Neuronal stem cell (in vitro differentiated cells): Measurements from ENCODE around the gene NLRP3.

ENCODE experiments used
- DNase-seq: peaks from one replicate; pipeline ENCODE4 v3.0.0-alpha.2; 2013; ENCODE audit warnings: low spot score
- H2AFZ ChIP-seq: one replicate; pipeline ENCODE4 v1.6.1; 2013; ENCODE audit warnings: mild to moderate bottlenecking, low read length, inconsistent platforms
- H2AK5ac ChIP-seq: 2 replicates; pipeline ENCODE4 v1.6.1; 2013; ENCODE audit warnings: low read depth, mild to moderate bottlenecking, inconsistent platforms, low read length, moderate library complexity, mixed read lengths
- H2BK120ac ChIP-seq: 2 replicates; pipeline ENCODE4 v1.6.1; 2013; ENCODE audit warnings: low read depth, mild to moderate bottlenecking, inconsistent platforms, low read length, moderate library complexity, mixed read lengths
- H2BK12ac ChIP-seq: one replicate; pipeline ENCODE4 v1.6.1; 2013; ENCODE audit warnings: low read length, inconsistent platforms
- H2BK15ac ChIP-seq: 2 replicates; pipeline ENCODE4 v1.6.1; 2013; ENCODE audit warnings: mild to moderate bottlenecking, low read length, inconsistent platforms, mixed read lengths
- H2BK5ac ChIP-seq: one replicate; pipeline ENCODE4 v1.6.1; 2013; ENCODE audit warnings: inconsistent platforms, mild to moderate bottlenecking, low read length, moderate library complexity
- H3K14ac ChIP-seq: one replicate; pipeline ENCODE4 v1.6.1; 2013; ENCODE audit warnings: low read length, inconsistent platforms
- H3K18ac ChIP-seq: 2 replicates; pipeline ENCODE4 v1.6.1; 2013; ENCODE audit warnings: low read length, inconsistent platforms
- H3K23ac ChIP-seq: 2 replicates; pipeline ENCODE4 v1.6.1; 2013; ENCODE audit warnings: low read depth, mild to moderate bottlenecking, mixed read lengths, low read length, inconsistent platforms; ENCODE audit not compliant: poor library complexity
- H3K27ac ChIP-seq: replicated peaks from 3 replicates; pipeline ENCODE4 v1.5.1; 2013; ENCODE audit warnings: low read length, inconsistent platforms
- H3K27me3 ChIP-seq, 3 experiments: 2 replicates each; pipeline ENCODE4 v1.6.1; 2013; ENCODE audit warnings: low read length in 3 of 3, mild to moderate bottlenecking in 2 of 3, inconsistent platforms in 1 of 3, low read depth in 1 of 3, mixed read lengths in 1 of 3, moderate library complexity in 1 of 3; ENCODE audit not compliant: control insufficient read depth in 3 of 3, insufficient read depth in 3 of 3
- H3K36me3 ChIP-seq, 2 donors: replicated peaks in 1 of 2; 2 replicates each; pipeline ENCODE4 v1.6.1; 2013; ENCODE audit warnings: low read length in 2 of 2; ENCODE audit not compliant: control insufficient read depth in 2 of 2, insufficient read depth in 2 of 2
- H3K4ac ChIP-seq: 2 replicates; pipeline ENCODE4 v1.6.1; 2013; ENCODE audit warnings: inconsistent platforms, mild to moderate bottlenecking, low read length, moderate library complexity
- H3K4me1 ChIP-seq, 2 donors: 1 replicate in 1 of 2; 2 replicates in 1 of 2; pipeline ENCODE4 v1.6.1; 2013; ENCODE audit warnings: low read length in 2 of 2, low read depth in 1 of 2; ENCODE audit not compliant: control insufficient read depth in 2 of 2, insufficient read depth in 1 of 2
- H3K4me2 ChIP-seq: one replicate; pipeline ENCODE4 v1.6.1; 2013; ENCODE audit warnings: mild to moderate bottlenecking, low read length, inconsistent platforms; ENCODE audit not compliant: insufficient read depth, poor library complexity, severe bottlenecking
- H3K4me3 ChIP-seq, 2 donors: 2 replicates each; pipeline ENCODE4 v1.5.1; 2013; ENCODE audit warnings: low read length in 2 of 2, mild to moderate bottlenecking in 2 of 2, inconsistent platforms in 1 of 2, moderate library complexity in 1 of 2
- H3K79me1 ChIP-seq: one replicate; pipeline ENCODE4 v1.6.1; 2013; ENCODE audit warnings: low read depth, mild to moderate bottlenecking, inconsistent platforms, low read length, moderate library complexity
- H3K9ac ChIP-seq: one replicate; pipeline ENCODE4 v1.6.1; 2013; ENCODE audit warnings: mild to moderate bottlenecking, low read depth, low read length, inconsistent platforms; ENCODE audit not compliant: poor library complexity
- H3K9me3 ChIP-seq, 2 donors: replicated peaks in 1 of 2; 2 replicates each; pipeline versions ENCODE3 to v1.6.1; 2013; ENCODE audit warnings: low read length in 2 of 2, mild to moderate bottlenecking in 2 of 2, inconsistent platforms in 1 of 2, low read depth in 1 of 2, mixed read lengths in 1 of 2, moderate library complexity in 1 of 2; ENCODE audit not compliant: control insufficient read depth in 2 of 2, insufficient read depth in 1 of 2
- H4K8ac ChIP-seq: one replicate; pipeline ENCODE4 v1.6.1; 2013; ENCODE audit warnings: low read depth, mild to moderate bottlenecking, inconsistent platforms, low read length, moderate library complexity
- H4K91ac ChIP-seq: one replicate; pipeline ENCODE4 v1.6.1; 2013; ENCODE audit warnings: low read length, low read depth, mild to moderate bottlenecking, inconsistent platforms; ENCODE audit not compliant: poor library complexity
- whole genome bisulfite sequencing, 2 donors: extraction: QIAGEN DNeasy Blood & Tissue Kit; methylation state at CpG; one replicate each; pipeline ENCODE4 v1.1.7; 2013; ENCODE audit warnings: missing lambda C conversion rate in 2 of 2, mixed read lengths in 1 of 2; ENCODE audit not compliant: insufficient read length in 2 of 2, insufficient replicate concordance in 1 of 2; ENCODE audit errors: extremely low coverage in 2 of 2; 5-methylcytosine and 5-hydroxymethylcytosine counted together

NLRP3 gene

DNA sequence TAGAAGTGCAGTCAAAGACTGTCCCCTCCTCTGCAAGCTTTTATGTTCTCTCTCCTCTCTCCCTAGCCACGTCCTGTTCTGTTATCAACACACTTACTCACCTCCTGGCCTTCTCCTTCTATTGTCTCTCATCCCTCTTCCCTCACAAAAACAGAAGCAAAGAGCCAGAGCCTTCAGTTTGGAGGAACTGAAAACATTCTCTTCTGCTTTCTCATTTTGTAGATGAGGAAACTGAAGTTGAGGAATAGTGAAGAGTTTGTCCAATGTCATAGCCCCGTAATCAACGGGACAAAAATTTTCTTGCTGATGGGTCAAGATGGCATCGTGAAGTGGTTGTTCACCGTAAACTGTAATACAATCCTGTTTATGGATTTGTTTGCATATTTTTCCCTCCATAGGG, 1.9 kb downstream of the NLRP3 start:
- no peak overlapping the region for H4K91ac ChIP-seq

GRCh38 chr1:247419336-247419735, 3.4 kb downstream of the NLRP3 start:
- no peak overlapping the region for H3K4ac ChIP-seq
- H2AK5ac ChIP-seq, result no peak overlapping the region
- no peak overlapping the region for H4K8ac ChIP-seq
- no peak overlapping the region for H3K4me2 ChIP-seq
- H3K4me3 ChIP-seq, result no peak overlapping the region
- H2BK12ac ChIP-seq, result no peak overlapping the region
- H3K27me3 ChIP-seq, result peaks cover 0 to 3% (median 0%) of the 10 kb centered on the region in 3 experiments
- no peak overlapping the region for H3K23ac ChIP-seq
- H3K18ac ChIP-seq, result no peak overlapping the region
- no peaks in the 10 kb centered on the region for H3K4me1 ChIP-seq
- H3K27ac ChIP-seq, result no peak overlapping the region
- no peak overlapping the region for H3K14ac ChIP-seq
- no peak overlapping the region for H2BK120ac ChIP-seq
- no peak overlapping the region for H3K9ac ChIP-seq
- H3K9me3 ChIP-seq, result no peaks in the 10 kb centered on the region
- no peaks in the 10 kb centered on the region for H3K36me3 ChIP-seq
- no peak for DNase-seq
- H2AFZ ChIP-seq, result no peak overlapping the region
- no peak overlapping the region for H4K91ac ChIP-seq
- H2BK5ac ChIP-seq, result no peak overlapping the region
- WGBS, 2 donors, result no CpG with 5 or more reads among the region's 9 CpGs
- H3K79me1 ChIP-seq, result no peaks in the 10 kb centered on the region
- no peak overlapping the region for H2BK15ac ChIP-seq

More for the DNA sequence above, 1.9 kb downstream of the NLRP3 start:
- Histone ChIP-seq H3K27me3 (no peaks in the 10 kb centered on the region), H3K9me3 (no peaks in the 10 kb centered on the region), H3K23ac (no peak overlapping the region), H3K4me2 (no peak overlapping the region), H3K18ac (no peak overlapping the region), H2BK5ac (no peak overlapping the region), H2BK15ac (no peak overlapping the region), H3K36me3 (no peaks in the 10 kb centered on the region), H4K8ac (no peak overlapping the region), H3K14ac (no peak overlapping the region), H3K79me1 (no peaks in the 10 kb centered on the region), H2BK120ac (no peak overlapping the region), H2AK5ac (no peak overlapping the region), H2AFZ (no peak overlapping the region), H3K4me3 (no peak overlapping the region), H2BK12ac (no peak overlapping the region), H3K4ac (no peak overlapping the region), H3K4me1 (no peaks in the 10 kb centered on the region), H3K9ac (no peak overlapping the region), H3K27ac (no peak overlapping the region)
- WGBS, 2 donors, result no CpG with 5 or more reads among the region's 5 CpGs
- DNase-seq, result no peak

- H3K14ac ChIP-seq, result no peak overlapping the region
- no peak overlapping the region for H3K4me2 ChIP-seq
- no peak overlapping the region for H3K23ac ChIP-seq
- H3K27ac ChIP-seq, result no peak overlapping the region
- no peaks in the 10 kb centered on the region for H3K9me3 ChIP-seq
- H2BK15ac ChIP-seq, result no peak overlapping the region
- H2AFZ ChIP-seq, result no peak overlapping the region
- H4K91ac ChIP-seq, result no peak overlapping the region
- no peaks in the 10 kb centered on the region for H3K36me3 ChIP-seq
- no peak overlapping the region for H3K18ac ChIP-seq
- WGBS, 2 donors, result no CpG with 5 or more reads among the region's 2 CpGs
- no peak overlapping the region for H2BK12ac ChIP-seq
- no peak overlapping the region for H3K4me3 ChIP-seq
- no peak overlapping the region for H3K4ac ChIP-seq
- peaks cover 0 to 4% (median 0%) of the 10 kb centered on the region in 3 experiments for H3K27me3 ChIP-seq
- H2BK120ac ChIP-seq, result no peak overlapping the region
- H3K4me1 ChIP-seq, result no peaks in the 10 kb centered on the region
- H3K79me1 ChIP-seq, result no peaks in the 10 kb centered on the region
- H2BK5ac ChIP-seq, result no peak overlapping the region
- no peak overlapping the region for H2AK5ac ChIP-seq
- DNase-seq, result no peak
- H4K8ac ChIP-seq, result no peak overlapping the region
- no peak overlapping the region for H3K9ac ChIP-seq
Measured at GRCh38 chr1:247421074-247421473, 5.1 kb downstream of the NLRP3 start.

GRCh38 chr1:247429496-247429895, 13.5 kb downstream of the NLRP3 start:
- no peak overlapping the region for H4K8ac ChIP-seq
- H3K36me3 ChIP-seq, result no peaks in the 10 kb centered on the region
- H2AK5ac ChIP-seq, result no peak overlapping the region
- no peak overlapping the region for H3K27ac ChIP-seq
- H3K9ac ChIP-seq, result no peak overlapping the region
- H2BK120ac ChIP-seq, result no peak overlapping the region
- no peak overlapping the region for H3K4ac ChIP-seq
- no peak overlapping the region for H3K23ac ChIP-seq
- no peak overlapping the region for H2BK5ac ChIP-seq
- WGBS, 2 donors, result no CpG with 5 or more reads among the region's 6 CpGs
- no peaks in the 10 kb centered on the region for H3K4me1 ChIP-seq
- no peak overlapping the region for H3K14ac ChIP-seq
- H3K9me3 ChIP-seq, result no peaks in the 10 kb centered on the region
- no peak overlapping the region for H2AFZ ChIP-seq
- no peak overlapping the region for H3K4me2 ChIP-seq
- H3K27me3 ChIP-seq, result peaks cover 0 to 12% (median 0%) of the 10 kb centered on the region in 3 experiments
- no peak overlapping the region for H2BK15ac ChIP-seq
- no peak overlapping the region for H4K91ac ChIP-seq
- H3K79me1 ChIP-seq, result no peaks in the 10 kb centered on the region
- H3K18ac ChIP-seq, result no peak overlapping the region
- no peak for DNase-seq
- no peak overlapping the region for H3K4me3 ChIP-seq
- no peak overlapping the region for H2BK12ac ChIP-seq
